Measurements from ENCODE around the gene DUS3L.
"Not testable (repeated sequence)": the region's sequence is repeated elsewhere in the genome, so short reads cannot be mapped to it uniquely, and the experiment has no call there.

The DUS3L gene

DNA sequence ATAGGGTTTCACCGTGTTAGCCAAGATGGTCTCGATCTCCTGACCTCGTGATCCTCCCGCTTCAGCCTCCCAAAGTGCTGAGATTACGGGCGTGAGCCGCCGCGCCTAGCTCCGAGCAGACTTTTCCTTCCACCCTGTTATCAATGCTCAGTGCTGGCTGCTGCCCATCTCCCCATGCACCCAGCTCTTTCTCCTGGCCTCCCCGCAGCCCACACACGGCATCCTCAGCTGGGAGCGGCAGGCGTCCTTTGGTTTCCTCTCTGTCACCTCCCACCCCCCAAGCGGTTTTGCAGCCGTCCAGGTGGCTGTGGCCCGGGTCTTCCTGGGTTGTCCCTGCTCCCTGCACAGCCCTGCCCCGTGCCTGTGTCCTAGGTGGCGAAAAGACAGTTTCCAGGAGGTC is 18.5 kb downstream of the DUS3L start:
- DNase-seq (ENCODE audit: low read depth in 2 of 2), result no peak

- DNase-seq (ENCODE audit: low read depth in 2 of 2), result no peak
Measured at GRCh38 chr19:5767949-5768348, 23.0 kb downstream of the DUS3L start.

- no peak for DNase-seq (ENCODE audit: low read depth in 2 of 2)
Measured at GRCh38 chr19:5765220-5765619, 25.7 kb downstream of the DUS3L start.

GRCh38 chr19:5762608-5763217 is 28.2 kb downstream of the DUS3L start:
- DNase-seq (ENCODE audit: low read depth in 2 of 2), result no peak

- DNase-seq (ENCODE audit: low read depth in 2 of 2), result no peak
Measured at GRCh38 chr19:5753743-5754142, 37.2 kb downstream of the DUS3L start.

GRCh38 chr19:5751709-5752108 is 39.3 kb downstream of the DUS3L start:
- DNase-seq (ENCODE audit: low read depth in 2 of 2), result no peak

DNA sequence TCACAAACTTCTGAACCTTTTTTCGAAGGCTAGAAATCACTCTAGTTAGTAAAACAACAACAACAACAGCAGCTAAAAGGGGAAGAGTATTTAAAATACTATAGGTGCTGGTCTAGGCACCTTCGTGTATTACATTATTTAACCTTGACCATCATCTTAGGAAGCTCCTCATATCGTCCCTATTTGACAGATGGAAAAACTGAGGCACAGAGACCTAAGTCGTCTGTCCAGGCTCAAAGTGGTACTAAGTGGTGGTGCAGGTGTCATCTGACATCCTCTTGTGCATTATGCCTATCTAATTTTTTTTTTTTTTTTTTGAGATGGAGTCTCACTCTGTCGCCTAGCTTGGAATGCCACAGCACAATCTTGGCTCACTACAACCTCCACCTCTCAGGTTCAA is 41.5 kb downstream of the DUS3L start:
- DNase-seq (ENCODE audit: low read depth in 2 of 2), result no peak

DNA sequence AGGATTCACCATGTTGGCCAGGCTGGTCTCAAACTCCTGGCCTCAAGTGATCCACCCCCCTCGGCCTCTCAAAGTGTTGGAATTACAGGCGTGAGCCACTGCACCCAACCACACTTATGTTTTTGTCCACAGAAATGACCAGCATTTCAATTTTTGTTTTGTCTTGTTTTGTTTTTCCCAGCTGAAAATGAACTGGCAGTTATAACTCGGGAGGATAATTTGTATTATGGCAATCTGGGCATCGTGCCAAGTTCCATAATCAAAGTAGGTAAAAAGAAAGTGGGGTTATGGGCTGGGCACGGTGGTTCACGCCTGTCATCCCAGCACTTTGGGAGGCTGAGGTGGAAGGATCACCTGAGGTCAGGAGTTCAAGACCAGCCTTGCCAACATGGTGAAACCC is 42.0 kb downstream of the DUS3L start:
- DNase-seq (ENCODE audit: low read depth in 2 of 2), result not testable (repeated sequence)

- DNase-seq (ENCODE audit: low read depth in 2 of 2), result not testable (repeated sequence)
Measured at GRCh38 chr19:5744999-5745398, 46.0 kb downstream of the DUS3L start.

- DNase-seq (ENCODE audit: low read depth in 2 of 2), result no peak
Measured at GRCh38 chr19:5743630-5744029, 47.3 kb downstream of the DUS3L start.

DNA sequence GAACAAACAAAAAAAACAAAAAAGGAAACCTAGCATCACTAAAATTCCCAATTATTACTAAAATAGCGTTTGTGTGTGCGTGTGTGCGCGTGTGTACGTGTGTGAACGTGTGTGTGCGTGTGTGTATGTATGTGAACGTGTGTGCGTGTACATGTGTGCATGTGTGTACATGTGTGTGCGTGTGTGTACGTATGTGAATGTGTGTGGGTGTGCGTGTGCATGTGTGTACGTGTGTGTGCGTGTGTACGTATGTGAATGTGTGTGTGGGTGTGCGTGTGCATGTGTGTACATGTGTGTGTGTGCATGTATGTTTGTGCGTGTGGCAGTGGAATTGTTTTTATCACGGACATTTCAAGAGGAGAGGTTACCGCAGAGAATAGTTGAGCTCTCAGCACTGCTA is 48.9 kb downstream of the DUS3L start:
- no peak for DNase-seq (ENCODE audit: low read depth in 2 of 2)

DNA sequence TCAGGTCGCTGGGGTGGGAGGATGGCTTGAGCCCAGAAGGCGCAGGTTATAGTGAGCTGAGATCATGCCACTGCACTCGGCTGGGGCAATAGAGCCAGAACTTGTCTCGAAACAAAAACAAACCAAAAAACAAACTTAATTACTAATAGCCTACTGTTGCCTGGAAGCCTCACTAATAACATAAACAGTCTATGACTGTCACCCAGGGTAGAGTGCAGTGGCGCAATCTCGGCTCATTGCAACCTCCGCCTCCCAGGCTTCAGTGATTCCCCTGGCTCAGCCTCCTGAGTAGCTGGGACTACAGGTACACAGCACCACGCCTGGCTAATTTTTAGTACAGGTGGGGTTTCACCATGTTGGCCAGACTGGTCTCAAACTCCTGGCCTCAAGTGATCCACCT is 52.5 kb downstream of the DUS3L start:
- DNase-seq (ENCODE audit: low read depth in 2 of 2), result no peak
